ENCODE results near the gene ADARB2. TPM values are rescaled to one million over a fixed set of nuclear protein-coding genes. Genes with fewer than 3 reads are reported as not detected.

The ADARB2 gene
- total RNA-seq, 1 donor from 2014 or later: 0.08 TPM

- TF ChIP-seq, protein P1, sequence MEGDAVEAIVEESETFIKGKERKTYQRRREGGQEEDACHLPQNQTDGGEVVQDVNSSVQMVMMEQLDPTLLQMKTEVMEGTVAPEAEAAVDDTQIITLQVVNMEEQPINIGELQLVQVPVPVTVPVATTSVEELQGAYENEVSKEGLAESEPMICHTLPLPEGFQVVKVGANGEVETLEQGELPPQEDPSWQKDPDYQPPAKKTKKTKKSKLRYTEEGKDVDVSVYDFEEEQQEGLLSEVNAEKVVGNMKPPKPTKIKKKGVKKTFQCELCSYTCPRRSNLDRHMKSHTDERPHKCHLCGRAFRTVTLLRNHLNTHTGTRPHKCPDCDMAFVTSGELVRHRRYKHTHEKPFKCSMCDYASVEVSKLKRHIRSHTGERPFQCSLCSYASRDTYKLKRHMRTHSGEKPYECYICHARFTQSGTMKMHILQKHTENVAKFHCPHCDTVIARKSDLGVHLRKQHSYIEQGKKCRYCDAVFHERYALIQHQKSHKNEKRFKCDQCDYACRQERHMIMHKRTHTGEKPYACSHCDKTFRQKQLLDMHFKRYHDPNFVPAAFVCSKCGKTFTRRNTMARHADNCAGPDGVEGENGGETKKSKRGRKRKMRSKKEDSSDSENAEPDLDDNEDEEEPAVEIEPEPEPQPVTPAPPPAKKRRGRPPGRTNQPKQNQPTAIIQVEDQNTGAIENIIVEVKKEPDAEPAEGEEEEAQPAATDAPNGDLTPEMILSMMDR (IDR thresholded peaks at IDR 0.05; ENCODE audit: insufficient read depth, low read length, poor library complexity, severe bottlenecking): no peak
- Histone ChIP-seq H3K27me3 (ENCODE audit: control insufficient read depth, insufficient read depth, low read length) (no peaks in the 10 kb centered on the region), H3K4me3 (ENCODE audit: low read depth, low read length) (no peak overlapping the region), H3K36me3 (ENCODE audit: control insufficient read depth, insufficient read depth, low read length) (no peaks in the 10 kb centered on the region)
- DNase-seq (ENCODE audit: low read depth): no peak
These were observed 94.6 kb downstream of the ADARB2 start for GRCh38 chr10:1642600-1643160.

DNA sequence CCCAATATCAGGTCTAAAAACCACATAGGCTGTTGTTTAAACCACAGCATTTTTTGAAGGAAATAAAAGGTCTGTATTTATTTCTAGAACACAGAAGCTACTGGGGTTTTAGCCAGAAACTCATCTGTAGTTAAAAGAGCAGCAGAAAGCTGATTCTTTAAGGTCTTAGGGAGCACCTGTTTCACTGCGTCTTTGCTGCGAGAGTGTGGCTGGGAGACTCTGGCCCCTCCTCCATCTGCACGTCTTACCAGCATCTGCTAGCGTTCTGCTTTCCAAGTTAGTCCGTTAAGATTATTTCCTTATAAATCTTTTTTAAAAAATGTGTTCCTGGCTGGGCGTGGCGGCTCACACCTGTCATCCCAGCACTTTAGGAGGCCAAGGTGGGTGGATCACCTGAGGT lies 95.9 kb downstream of the ADARB2 start:
- no peak for DNase-seq (ENCODE audit: low read depth)
- Histone ChIP-seq H3K27me3 (ENCODE audit: control insufficient read depth, insufficient read depth, low read length) (no peaks in the 10 kb centered on the region), H3K4me3 (ENCODE audit: low read depth, low read length) (no peak overlapping the region), H3K36me3 (ENCODE audit: control insufficient read depth, insufficient read depth, low read length) (no peaks in the 10 kb centered on the region)
- TF ChIP-seq, protein P1 (IDR thresholded peaks at IDR 0.05; ENCODE audit: insufficient read depth, low read length, poor library complexity, severe bottlenecking): no peak

- DNase-seq (ENCODE audit: low read depth): no peak
- H3K27me3 ChIP-seq (ENCODE audit: control insufficient read depth, insufficient read depth, low read length): no peaks in the 10 kb centered on the region
- H3K36me3 ChIP-seq (ENCODE audit: control insufficient read depth, insufficient read depth, low read length): no peaks in the 10 kb centered on the region
- no peak overlapping the region for H3K4me3 ChIP-seq (ENCODE audit: low read depth, low read length)
- TF ChIP-seq, protein P1 (IDR thresholded peaks at IDR 0.05; ENCODE audit: insufficient read depth, low read length, poor library complexity, severe bottlenecking): no peak
These were observed 98.4 kb downstream of the ADARB2 start for GRCh38 chr10:1638889-1639419.

DNA sequence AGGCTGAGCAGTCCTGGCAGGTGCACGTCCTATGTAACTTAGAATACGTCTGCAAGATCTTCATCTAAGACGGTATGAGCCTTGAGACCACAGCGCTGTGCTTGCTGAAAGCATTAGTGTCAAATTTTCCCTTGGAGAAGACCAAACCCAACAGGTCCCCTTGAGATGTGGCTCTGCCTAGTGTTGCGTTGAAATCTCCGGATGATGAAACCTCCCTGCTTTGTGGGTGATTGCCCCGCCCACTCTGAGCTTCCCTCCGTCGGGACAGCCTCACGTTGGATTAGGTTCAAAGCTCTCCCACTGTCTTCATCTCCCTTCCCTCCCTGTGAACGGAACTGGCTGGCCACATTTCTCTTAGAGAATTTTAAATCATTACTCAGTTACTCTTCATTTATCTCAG lies 102.0 kb downstream of the ADARB2 start:
- TF ChIP-seq, protein P1 (IDR thresholded peaks at IDR 0.05; ENCODE audit: insufficient read depth, low read length, poor library complexity, severe bottlenecking): no peak
- H3K4me3 ChIP-seq (ENCODE audit: low read depth, low read length): no peak overlapping the region
- no peaks in the 10 kb centered on the region for H3K27me3 ChIP-seq (ENCODE audit: control insufficient read depth, insufficient read depth, low read length)
- H3K36me3 ChIP-seq (ENCODE audit: control insufficient read depth, insufficient read depth, low read length): no peaks in the 10 kb centered on the region
- no peak for DNase-seq (ENCODE audit: low read depth)

GRCh38 chr10:1634239-1634638 lies 103.1 kb downstream of the ADARB2 start:
- no peaks in the 10 kb centered on the region for H3K36me3 ChIP-seq (ENCODE audit: control insufficient read depth, insufficient read depth, low read length)
- H3K27me3 ChIP-seq (ENCODE audit: control insufficient read depth, insufficient read depth, low read length): no peaks in the 10 kb centered on the region
- DNase-seq (ENCODE audit: low read depth): no peak
- TF ChIP-seq, protein P1 (IDR thresholded peaks at IDR 0.05; ENCODE audit: insufficient read depth, low read length, poor library complexity, severe bottlenecking): no peak
- H3K4me3 ChIP-seq (ENCODE audit: low read depth, low read length): no peak overlapping the region

DNA sequence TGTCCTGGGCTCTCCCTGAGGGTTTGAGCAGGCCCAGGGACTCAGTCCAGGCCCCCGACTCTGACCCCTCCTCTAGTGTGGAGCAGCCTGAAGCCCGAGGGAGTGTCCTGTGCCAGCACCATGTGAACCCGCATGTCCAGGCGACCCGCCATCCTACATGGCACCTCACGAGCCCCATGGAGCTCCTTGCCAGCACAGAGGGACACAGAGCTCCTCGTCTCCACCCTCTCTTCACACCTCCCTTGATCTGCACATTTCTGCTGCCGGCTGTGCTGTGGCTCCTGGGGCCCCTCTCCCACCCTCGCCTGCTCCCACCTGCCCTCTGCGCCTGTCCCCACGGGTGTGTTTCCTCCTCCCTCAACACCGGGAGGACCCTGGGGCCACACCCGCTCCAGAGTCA lies 103.5 kb downstream of the ADARB2 start:
- Histone ChIP-seq H3K4me3 (ENCODE audit: low read depth, low read length) (no peak overlapping the region), H3K27me3 (ENCODE audit: control insufficient read depth, insufficient read depth, low read length) (no peaks in the 10 kb centered on the region), H3K36me3 (ENCODE audit: control insufficient read depth, insufficient read depth, low read length) (no peaks in the 10 kb centered on the region)
- DNase-seq (ENCODE audit: low read depth): no peak
- TF ChIP-seq, protein P1 (IDR thresholded peaks at IDR 0.05; ENCODE audit: insufficient read depth, low read length, poor library complexity, severe bottlenecking): no peak

Measured in kidney epithelial cell (primary cell).